Gastroesophageal sphincter (tissue), 4 donors: ENCODE results near the gene SEMG1. TPM values are rescaled to one million over a fixed set of nuclear protein-coding genes. Genes with fewer than 3 reads are reported as not detected.

Source experiments
- ATAC-seq: fragments of 150-250 bp; one replicate; pipeline ENCODE4 v1.9.1; 2016; ENCODE audit warnings: mild to moderate bottlenecking, moderate library complexity
- H3K27ac ChIP-seq, 4 donors: fragments of 200-600 bp; sonication (generic) in 3 of 4; 1 replicate in 3 of 4; 2 replicates in 1 of 4; pipeline ENCODE4 v1.5.1; 2016 to 2019
- H3K27me3 ChIP-seq: fragments of 200-600 bp; sonication (generic); one replicate; pipeline ENCODE4 v1.5.1; 2019
- H3K36me3 ChIP-seq, 2 donors: fragments of 200-600 bp; sonication (generic); one replicate each; pipeline ENCODE4 v1.5.1; 2019; ENCODE audit warnings: control low read depth in 1 of 2
- H3K4me1 ChIP-seq, 3 donors: fragments of 200-600 bp; sonication (generic); 1 replicate in 2 of 3; 2 replicates in 1 of 3; pipeline ENCODE4 v1.5.1; 2016 to 2019; ENCODE audit warnings: control low read depth in 2 of 3
- H3K4me3 ChIP-seq, 2 donors: fragments of 200-600 bp; sonication (generic); one replicate each; pipeline ENCODE4 v1.5.1; 2019; ENCODE audit warnings: mild to moderate bottlenecking in 1 of 2, moderate library complexity in 1 of 2
- H3K9me3 ChIP-seq, 3 donors: fragments of 200-600 bp; sonication (generic); one replicate each; pipeline ENCODE4 v1.5.1; 2017 to 2019; ENCODE audit warnings: control low read depth in 2 of 3
- EP300 ChIP-seq: sonication (generic); formaldehyde crosslinking; IDR thresholded peaks from one replicate; pipeline ENCODE4 v1.6.1; 2017; ENCODE audit warnings: antibody characterized with exemption, mild to moderate bottlenecking
- POLR2A ChIP-seq, 2 donors: fragments of 450-650 bp; IDR thresholded peaks; one replicate each; pipeline ENCODE4 v1.6.1; 2017; ENCODE audit warnings: antibody characterized with exemption in 2 of 2, mild to moderate bottlenecking in 2 of 2, moderate library complexity in 1 of 2
- POLR2AphosphoS5 ChIP-seq: sonication (generic); formaldehyde crosslinking; IDR thresholded peaks from one replicate; pipeline ENCODE4 v1.6.1; 2017; ENCODE audit warnings: antibody characterized with exemption
- WGBS, 2 donors: methylation state at CpG; one replicate each; pipeline ENCODE4 v1.1.5; 2018; ENCODE audit warnings: low coverage in 1 of 2; 5-methylcytosine and 5-hydroxymethylcytosine counted together
- total RNA-seq, 4 donors: library from RNA; depleted of rRNA; stranded (reverse); fragments of >200 nt; gene quantifications; one replicate each; pipeline ENCODE4 v1.1.0, GENCODE V29; 2016
- TF ChIP-seq, protein P1 (sequence below), 4 experiments: fragments of 200-600 bp in 2 of 4; fragments of 450-650 bp in 2 of 4; sonication (generic) in 1 of 4; IDR thresholded peaks; one replicate each; pipeline ENCODE4 v1.5.1; 2017 to 2019; ENCODE audit warnings: antibody characterized with exemption in 4 of 4, mild to moderate bottlenecking in 2 of 4, moderate library complexity in 2 of 4

The SEMG1 gene
- total RNA-seq, 4 donors from 2014 or later: not detected

DNA sequence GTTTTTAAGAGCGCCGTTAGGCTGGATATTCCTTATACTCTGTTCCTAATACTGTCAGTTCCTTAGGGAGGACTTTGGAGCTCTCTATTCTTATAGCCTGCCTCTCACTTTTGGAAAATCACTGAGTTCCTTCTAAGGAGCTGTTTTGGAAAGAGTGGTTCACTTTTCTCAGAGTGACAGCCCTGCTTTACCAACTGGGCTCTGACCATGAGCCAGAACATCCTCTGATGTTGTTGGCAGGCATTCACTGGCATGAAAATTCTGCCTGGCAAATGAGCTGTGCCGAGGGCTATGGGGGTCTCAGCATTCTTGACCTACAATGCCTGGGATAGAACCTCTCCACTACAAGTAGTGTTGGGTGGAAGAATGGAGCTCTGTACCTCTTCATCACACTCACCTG lies 14.9 kb upstream of the SEMG1 start:
- H3K4me1 ChIP-seq: no peaks in the 10 kb centered on the region
- H3K4me3 ChIP-seq: no peak overlapping the region
- H3K27me3 ChIP-seq: peaks cover 14% of the 10 kb centered on the region
- H3K9me3 ChIP-seq: no peaks in the 10 kb centered on the region
- WGBS, 2 donors: 100% methylated on average over 2 of the region's 3 CpGs; no CpG with 5 or more reads in 1 of the 2 donors
- ATAC-seq: no peak
- no peaks in the 10 kb centered on the region for H3K36me3 ChIP-seq
- TF ChIP-seq POLR2AphosphoS5: no peak
- TF ChIP-seq, protein P1, sequence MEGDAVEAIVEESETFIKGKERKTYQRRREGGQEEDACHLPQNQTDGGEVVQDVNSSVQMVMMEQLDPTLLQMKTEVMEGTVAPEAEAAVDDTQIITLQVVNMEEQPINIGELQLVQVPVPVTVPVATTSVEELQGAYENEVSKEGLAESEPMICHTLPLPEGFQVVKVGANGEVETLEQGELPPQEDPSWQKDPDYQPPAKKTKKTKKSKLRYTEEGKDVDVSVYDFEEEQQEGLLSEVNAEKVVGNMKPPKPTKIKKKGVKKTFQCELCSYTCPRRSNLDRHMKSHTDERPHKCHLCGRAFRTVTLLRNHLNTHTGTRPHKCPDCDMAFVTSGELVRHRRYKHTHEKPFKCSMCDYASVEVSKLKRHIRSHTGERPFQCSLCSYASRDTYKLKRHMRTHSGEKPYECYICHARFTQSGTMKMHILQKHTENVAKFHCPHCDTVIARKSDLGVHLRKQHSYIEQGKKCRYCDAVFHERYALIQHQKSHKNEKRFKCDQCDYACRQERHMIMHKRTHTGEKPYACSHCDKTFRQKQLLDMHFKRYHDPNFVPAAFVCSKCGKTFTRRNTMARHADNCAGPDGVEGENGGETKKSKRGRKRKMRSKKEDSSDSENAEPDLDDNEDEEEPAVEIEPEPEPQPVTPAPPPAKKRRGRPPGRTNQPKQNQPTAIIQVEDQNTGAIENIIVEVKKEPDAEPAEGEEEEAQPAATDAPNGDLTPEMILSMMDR (IDR thresholded peaks at IDR 0.05): no peak
- TF ChIP-seq EP300: no peak
- TF ChIP-seq POLR2A (IDR thresholded peaks at IDR 0.05): no peak
- no peak overlapping the region for H3K27ac ChIP-seq

DNA sequence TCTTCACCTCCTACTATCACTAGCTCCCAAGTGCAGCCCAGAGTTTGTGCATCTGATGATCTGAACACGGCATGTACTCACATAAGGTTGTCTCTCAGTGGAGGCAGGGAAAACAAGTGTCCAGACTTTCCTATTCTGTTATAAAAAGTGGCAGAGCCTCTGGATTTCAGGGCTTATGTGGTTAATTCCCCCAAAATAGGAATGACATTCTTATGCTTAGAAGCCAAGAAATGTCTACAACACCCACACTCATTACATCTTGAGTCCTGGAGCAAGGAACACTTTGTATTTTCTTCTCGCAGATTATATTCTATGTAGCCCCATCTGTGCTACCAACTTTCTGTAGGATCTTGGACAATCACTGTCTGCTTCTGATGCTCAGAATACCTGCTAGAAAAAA lies 13.5 kb upstream of the SEMG1 start:
- no peaks in the 10 kb centered on the region for H3K36me3 ChIP-seq
- H3K9me3 ChIP-seq: no peaks in the 10 kb centered on the region
- no peak overlapping the region for H3K27ac ChIP-seq
- H3K27me3 ChIP-seq: peaks cover 14% of the 10 kb centered on the region
- no peak for TF ChIP-seq EP300
- TF ChIP-seq, protein P1 (IDR thresholded peaks at IDR 0.05): no peak
- TF ChIP-seq POLR2AphosphoS5: no peak
- TF ChIP-seq POLR2A (IDR thresholded peaks at IDR 0.05): no peak
- H3K4me3 ChIP-seq: no peak overlapping the region
- WGBS, 2 donors: 80 to 92% methylated on average over 1 to 2 of the region's 2 CpGs
- no peaks in the 10 kb centered on the region for H3K4me1 ChIP-seq
- ATAC-seq: no peak

DNA sequence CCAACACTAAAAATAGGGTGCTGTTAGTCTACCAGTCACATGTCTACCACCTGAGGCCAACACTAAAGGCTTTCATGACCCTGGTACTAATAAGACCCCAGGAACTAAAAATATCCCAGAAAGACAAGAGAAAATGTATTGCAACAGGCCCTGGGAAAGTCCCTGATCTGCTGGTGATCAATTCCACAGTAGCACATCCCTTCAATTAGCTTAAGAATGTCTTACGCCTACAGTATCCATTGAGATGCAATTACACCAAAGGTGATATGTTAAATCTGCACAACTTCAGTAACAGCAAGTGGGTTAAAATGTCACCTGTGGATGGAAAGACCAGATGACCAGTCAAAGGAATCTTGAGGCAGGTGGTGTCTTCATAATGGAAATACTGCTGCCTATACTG lies 3.1 kb downstream of the SEMG1 start:
- no peaks in the 10 kb centered on the region for H3K36me3 ChIP-seq
- no peak overlapping the region for H3K27ac ChIP-seq
- no peaks in the 10 kb centered on the region for H3K4me1 ChIP-seq
- no peaks in the 10 kb centered on the region for H3K9me3 ChIP-seq
- H3K4me3 ChIP-seq: no peak overlapping the region
- ATAC-seq: no peak
- peaks cover 19% of the 10 kb centered on the region for H3K27me3 ChIP-seq
- 86 to 92% methylated on average over 1 of the region's 1 CpG for WGBS, 2 donors
- TF ChIP-seq POLR2A (IDR thresholded peaks at IDR 0.05): no peak
- TF ChIP-seq, protein P1 (IDR thresholded peaks at IDR 0.05): no peak
- TF ChIP-seq POLR2AphosphoS5: no peak
- TF ChIP-seq EP300: no peak

DNA sequence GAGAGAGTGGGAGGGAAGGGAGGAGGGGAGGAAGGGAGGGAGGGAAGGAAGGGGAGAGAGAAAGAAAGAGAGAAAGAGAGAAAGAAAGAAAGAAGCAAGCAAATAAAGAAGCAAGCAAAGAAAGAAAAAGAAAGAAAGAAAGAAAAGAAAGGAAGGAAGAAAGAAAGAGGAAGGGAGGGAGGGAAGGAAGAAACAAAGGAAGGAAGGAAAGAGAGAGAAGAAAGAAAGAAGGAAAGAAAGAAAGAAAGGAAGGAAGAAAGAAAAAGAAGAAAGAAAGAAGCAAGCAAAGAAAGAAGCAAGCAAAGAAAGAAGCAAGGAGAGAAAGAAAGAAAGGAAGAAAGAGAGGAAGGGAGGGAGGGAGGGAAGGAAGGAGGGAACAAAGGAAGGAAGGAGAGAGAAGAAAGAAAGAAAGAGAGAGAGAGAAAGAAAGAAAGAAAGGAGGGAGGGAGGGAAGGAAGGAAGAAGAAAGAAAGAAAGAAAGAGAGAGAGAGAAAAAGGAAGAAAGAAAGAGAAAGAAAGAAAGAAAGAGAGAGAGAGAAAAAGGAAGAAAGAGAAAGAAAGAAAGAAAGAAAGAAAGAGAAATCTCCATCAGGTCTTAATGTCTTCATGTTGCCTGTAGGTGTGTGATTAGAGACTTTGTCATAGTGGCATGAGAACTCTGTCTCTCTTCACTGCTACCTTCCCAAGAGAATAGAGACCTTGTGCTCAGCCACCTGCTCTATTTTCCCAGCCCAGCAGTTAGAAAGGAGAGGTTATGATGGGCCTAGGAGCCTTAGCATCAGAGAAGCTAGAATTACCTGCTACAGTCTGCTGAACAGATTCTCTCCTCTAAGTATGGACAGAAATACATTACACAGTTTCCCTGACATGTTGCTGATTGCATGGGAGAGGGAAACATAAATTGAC lies 5.0 kb downstream of the SEMG1 start:
- Histone ChIP-seq H3K4me3 (no peak overlapping the region), H3K9me3 (no peaks in the 10 kb centered on the region), H3K4me1 (no peaks in the 10 kb centered on the region), H3K36me3 (no peaks in the 10 kb centered on the region), H3K27me3 (peaks cover 12% of the 10 kb centered on the region), H3K27ac (no peak overlapping the region)
- TF ChIP-seq, protein P1 (IDR thresholded peaks at IDR 0.05): no peak
- no peak for TF ChIP-seq EP300
- no peak for TF ChIP-seq POLR2AphosphoS5
- no peak for TF ChIP-seq POLR2A (IDR thresholded peaks at IDR 0.05)
- ATAC-seq: no peak

DNA sequence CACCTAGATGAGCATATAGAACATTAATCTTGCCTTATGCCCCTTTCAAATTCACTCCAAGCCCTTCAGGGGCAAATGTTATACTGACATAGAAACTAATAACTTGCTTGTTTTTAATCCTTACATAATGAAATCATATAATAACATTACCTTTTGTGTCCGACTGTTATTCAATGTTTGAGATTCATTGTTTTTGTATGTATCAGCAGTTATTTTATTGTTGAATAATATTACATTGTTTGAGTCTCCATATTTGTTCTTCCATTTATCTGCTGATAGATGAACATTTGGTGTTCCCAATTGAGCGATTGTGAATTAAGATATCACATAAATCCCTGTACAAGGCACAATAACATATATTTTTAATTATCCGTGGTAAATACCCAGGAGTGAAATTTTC lies 6.0 kb downstream of the SEMG1 start:
- ATAC-seq: no peak
- Histone ChIP-seq H3K36me3 (no peaks in the 10 kb centered on the region), H3K4me3 (no peak overlapping the region), H3K27me3 (peaks cover 1% of the 10 kb centered on the region), H3K27ac (no peak overlapping the region), H3K4me1 (no peaks in the 10 kb centered on the region), H3K9me3 (no peaks in the 10 kb centered on the region)
- WGBS, 2 donors: 73 to 75% methylated on average over 3 of the region's 3 CpGs
- TF ChIP-seq POLR2A (IDR thresholded peaks at IDR 0.05): no peak
- no peak for TF ChIP-seq EP300
- TF ChIP-seq, protein P1 (IDR thresholded peaks at IDR 0.05): no peak
- no peak for TF ChIP-seq POLR2AphosphoS5
